H1 (cell line): ENCODE measurements around the gene MYOD1. TPM values are rescaled to one million over a fixed set of nuclear protein-coding genes. Genes with fewer than 3 reads are reported as not detected.

Experiments used
- HDAC6 ChIP-seq: IDR thresholded peaks from one replicate; pipeline ENCODE4 v1.7.1; 2012; ENCODE audit warnings: low read depth, mild to moderate bottlenecking, inconsistent platforms, low read length, moderate library complexity
- PHF8 ChIP-seq: fragments of 200-600 bp; sonication (generic); conservative IDR thresholded peaks from 2 replicates; pipeline ENCODE4 v1.7.1; 2012; ENCODE audit warnings: low read depth, mild to moderate bottlenecking, inconsistent platforms, low read length, moderate library complexity
- RAD21 ChIP-seq, 2 experiments: IDR thresholded peaks in 1 of 2; conservative IDR thresholded peaks in 1 of 2; 2 replicates each; pipeline ENCODE4 v1.6.1; 2011; ENCODE audit warnings: low read depth in 2 of 2, low read length in 2 of 2, improper control_type of control experiment in 1 of 2, inconsistent platforms in 1 of 2, mild to moderate bottlenecking in 1 of 2, moderate library complexity in 1 of 2
- RFX5 ChIP-seq: IDR thresholded peaks from 2 replicates; pipeline ENCODE4 v1.6.1; 2011; ENCODE audit warnings: low read depth, low read length, improper control_type of control experiment, borderline replicate concordance
- SIN3A ChIP-seq, 2 experiments: IDR thresholded peaks in 1 of 2; conservative IDR thresholded peaks in 1 of 2; 2 replicates each; pipeline ENCODE4 v1.6.1; 2011 to 2012; ENCODE audit warnings: low read length in 2 of 2, improper control_type of control experiment in 1 of 2, low read depth in 1 of 2, mild to moderate bottlenecking in 1 of 2
- polyA plus RNA-seq, 7 experiments: library from polyadenylated mRNA; depleted of rRNA in 3 of 7; stranded (reverse) in 5 of 7; unstranded in 2 of 7; fragments of >200 nt in 5 of 7; fragments of 200-250 nt in 2 of 7; gene quantifications; 1 replicate in 5 of 7; 2 replicates in 1 of 7; 4 replicates in 1 of 7; pipeline versions ENCODE4 v1.2.1 to v1.2.3, GENCODE V29; 2011 to 2013; ENCODE audit warnings: missing spikeins in 2 of 7, mixed read lengths in 2 of 7
- total RNA-seq: library from RNA; stranded (reverse); fragmentation: NEBNext Ultra II Directional; extraction: Animal tissue kit (Norgen Biotek cat#: 25700); gene quantifications from 2 replicates; pipeline ENCODE4 v1.2.1, GENCODE V29; 2021
- TF ChIP-seq, protein P1 (sequence below): IDR thresholded peaks from 2 replicates; pipeline ENCODE4 v1.6.1; 2011; ENCODE audit warnings: low read length, improper control_type of control experiment
- TF ChIP-seq, protein P2 (sequence below): fragments of 300-600 bp; sonication (generic); IDR thresholded peaks from 2 replicates; pipeline ENCODE4 v1.7.1; 2012; ENCODE audit warnings: low read length, moderate library complexity, mild to moderate bottlenecking, inconsistent platforms; ENCODE audit not compliant: insufficient replicate concordance

The MYOD1 gene
- total and polyA plus RNA-seq, 2 of the 8 experiments (the other 6 are each of a cell fraction or from before 2014, with no cell fraction given): not detected

DNA sequence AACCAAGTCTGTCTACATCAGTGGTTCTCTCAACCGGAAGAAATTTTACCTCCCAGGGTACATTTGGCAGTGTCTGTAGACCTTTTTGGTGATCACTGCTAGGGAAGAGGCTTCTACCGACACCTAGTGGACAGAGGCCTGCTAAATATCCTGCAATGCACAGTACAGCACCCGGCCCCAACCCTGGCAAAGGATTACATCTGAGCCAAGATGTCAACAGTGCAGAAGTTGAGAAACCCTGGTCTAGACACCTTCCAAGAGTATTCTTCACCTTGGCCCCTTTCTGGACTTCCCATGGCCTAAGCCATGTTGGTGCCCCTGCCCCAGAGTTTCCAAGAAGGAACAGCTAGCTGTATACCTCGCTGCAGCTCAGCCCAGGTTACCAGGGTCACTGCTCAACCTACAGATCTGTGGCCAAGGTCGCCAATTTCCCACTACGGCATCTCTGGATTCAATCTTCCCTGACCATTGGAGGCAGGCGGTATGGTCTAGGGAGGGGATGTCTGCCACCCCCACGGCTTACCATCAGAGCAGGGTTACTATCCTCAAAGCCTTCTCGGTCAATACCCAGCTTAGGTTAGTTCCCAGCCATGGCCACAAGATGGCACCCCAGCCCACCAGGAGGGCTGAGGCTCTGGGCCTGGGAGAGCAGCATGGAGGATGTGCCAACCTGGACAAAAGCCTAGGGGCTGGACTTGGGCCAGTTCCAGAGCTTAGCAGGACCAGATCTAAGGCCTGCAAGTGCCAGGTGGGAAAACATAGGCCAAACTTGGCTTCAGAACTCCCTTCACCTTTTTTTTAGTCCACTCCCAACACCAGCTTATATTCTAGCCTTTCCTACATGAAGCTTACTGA is 11.5 kb downstream of the MYOD1 start (continued):
- TF ChIP-seq SIN3A (conservative IDR thresholded peaks at IDR 0.05 in 1 of 2, IDR thresholded peaks at IDR 0.05 in 1 of 2; ENCODE audit: low read depth in 1 of 2, low read length in 2 of 2): 0 out of 4 replicates have a peak, but pooled peaks of 1 of the 2 experiments have one; percentile 31
- TF ChIP-seq RFX5: no peak
- TF ChIP-seq RAD21 (IDR thresholded peaks at IDR 0.05 in 1 of 2, conservative IDR thresholded peaks at IDR 0.05 in 1 of 2; ENCODE audit: low read depth in 2 of 2, low read length in 2 of 2): peak; percentile 98
- TF ChIP-seq, protein P1, sequence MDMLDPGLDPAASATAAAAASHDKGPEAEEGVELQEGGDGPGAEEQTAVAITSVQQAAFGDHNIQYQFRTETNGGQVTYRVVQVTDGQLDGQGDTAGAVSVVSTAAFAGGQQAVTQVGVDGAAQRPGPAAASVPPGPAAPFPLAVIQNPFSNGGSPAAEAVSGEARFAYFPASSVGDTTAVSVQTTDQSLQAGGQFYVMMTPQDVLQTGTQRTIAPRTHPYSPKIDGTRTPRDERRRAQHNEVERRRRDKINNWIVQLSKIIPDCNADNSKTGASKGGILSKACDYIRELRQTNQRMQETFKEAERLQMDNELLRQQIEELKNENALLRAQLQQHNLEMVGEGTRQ: no peak
- no peak for TF ChIP-seq PHF8
- TF ChIP-seq, protein P2, sequence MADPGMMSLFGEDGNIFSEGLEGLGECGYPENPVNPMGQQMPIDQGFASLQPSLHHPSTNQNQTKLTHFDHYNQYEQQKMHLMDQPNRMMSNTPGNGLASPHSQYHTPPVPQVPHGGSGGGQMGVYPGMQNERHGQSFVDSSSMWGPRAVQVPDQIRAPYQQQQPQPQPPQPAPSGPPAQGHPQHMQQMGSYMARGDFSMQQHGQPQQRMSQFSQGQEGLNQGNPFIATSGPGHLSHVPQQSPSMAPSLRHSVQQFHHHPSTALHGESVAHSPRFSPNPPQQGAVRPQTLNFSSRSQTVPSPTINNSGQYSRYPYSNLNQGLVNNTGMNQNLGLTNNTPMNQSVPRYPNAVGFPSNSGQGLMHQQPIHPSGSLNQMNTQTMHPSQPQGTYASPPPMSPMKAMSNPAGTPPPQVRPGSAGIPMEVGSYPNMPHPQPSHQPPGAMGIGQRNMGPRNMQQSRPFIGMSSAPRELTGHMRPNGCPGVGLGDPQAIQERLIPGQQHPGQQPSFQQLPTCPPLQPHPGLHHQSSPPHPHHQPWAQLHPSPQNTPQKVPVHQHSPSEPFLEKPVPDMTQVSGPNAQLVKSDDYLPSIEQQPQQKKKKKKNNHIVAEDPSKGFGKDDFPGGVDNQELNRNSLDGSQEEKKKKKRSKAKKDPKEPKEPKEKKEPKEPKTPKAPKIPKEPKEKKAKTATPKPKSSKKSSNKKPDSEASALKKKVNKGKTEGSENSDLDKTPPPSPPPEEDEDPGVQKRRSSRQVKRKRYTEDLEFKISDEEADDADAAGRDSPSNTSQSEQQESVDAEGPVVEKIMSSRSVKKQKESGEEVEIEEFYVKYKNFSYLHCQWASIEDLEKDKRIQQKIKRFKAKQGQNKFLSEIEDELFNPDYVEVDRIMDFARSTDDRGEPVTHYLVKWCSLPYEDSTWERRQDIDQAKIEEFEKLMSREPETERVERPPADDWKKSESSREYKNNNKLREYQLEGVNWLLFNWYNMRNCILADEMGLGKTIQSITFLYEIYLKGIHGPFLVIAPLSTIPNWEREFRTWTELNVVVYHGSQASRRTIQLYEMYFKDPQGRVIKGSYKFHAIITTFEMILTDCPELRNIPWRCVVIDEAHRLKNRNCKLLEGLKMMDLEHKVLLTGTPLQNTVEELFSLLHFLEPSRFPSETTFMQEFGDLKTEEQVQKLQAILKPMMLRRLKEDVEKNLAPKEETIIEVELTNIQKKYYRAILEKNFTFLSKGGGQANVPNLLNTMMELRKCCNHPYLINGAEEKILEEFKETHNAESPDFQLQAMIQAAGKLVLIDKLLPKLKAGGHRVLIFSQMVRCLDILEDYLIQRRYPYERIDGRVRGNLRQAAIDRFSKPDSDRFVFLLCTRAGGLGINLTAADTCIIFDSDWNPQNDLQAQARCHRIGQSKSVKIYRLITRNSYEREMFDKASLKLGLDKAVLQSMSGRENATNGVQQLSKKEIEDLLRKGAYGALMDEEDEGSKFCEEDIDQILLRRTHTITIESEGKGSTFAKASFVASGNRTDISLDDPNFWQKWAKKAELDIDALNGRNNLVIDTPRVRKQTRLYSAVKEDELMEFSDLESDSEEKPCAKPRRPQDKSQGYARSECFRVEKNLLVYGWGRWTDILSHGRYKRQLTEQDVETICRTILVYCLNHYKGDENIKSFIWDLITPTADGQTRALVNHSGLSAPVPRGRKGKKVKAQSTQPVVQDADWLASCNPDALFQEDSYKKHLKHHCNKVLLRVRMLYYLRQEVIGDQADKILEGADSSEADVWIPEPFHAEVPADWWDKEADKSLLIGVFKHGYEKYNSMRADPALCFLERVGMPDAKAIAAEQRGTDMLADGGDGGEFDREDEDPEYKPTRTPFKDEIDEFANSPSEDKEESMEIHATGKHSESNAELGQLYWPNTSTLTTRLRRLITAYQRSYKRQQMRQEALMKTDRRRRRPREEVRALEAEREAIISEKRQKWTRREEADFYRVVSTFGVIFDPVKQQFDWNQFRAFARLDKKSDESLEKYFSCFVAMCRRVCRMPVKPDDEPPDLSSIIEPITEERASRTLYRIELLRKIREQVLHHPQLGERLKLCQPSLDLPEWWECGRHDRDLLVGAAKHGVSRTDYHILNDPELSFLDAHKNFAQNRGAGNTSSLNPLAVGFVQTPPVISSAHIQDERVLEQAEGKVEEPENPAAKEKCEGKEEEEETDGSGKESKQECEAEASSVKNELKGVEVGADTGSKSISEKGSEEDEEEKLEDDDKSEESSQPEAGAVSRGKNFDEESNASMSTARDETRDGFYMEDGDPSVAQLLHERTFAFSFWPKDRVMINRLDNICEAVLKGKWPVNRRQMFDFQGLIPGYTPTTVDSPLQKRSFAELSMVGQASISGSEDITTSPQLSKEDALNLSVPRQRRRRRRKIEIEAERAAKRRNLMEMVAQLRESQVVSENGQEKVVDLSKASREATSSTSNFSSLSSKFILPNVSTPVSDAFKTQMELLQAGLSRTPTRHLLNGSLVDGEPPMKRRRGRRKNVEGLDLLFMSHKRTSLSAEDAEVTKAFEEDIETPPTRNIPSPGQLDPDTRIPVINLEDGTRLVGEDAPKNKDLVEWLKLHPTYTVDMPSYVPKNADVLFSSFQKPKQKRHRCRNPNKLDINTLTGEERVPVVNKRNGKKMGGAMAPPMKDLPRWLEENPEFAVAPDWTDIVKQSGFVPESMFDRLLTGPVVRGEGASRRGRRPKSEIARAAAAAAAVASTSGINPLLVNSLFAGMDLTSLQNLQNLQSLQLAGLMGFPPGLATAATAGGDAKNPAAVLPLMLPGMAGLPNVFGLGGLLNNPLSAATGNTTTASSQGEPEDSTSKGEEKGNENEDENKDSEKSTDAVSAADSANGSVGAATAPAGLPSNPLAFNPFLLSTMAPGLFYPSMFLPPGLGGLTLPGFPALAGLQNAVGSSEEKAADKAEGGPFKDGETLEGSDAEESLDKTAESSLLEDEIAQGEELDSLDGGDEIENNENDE: no peak
- TF ChIP-seq HDAC6: no peak
